ENCODE data around the gene LRRTM4. TPM values are rescaled to one million over a fixed set of nuclear protein-coding genes. Genes with fewer than 3 reads are reported as not detected.

The LRRTM4 gene
- polyA plus RNA-seq, 1 donor (not counting 4 experiments of a cell fraction or from before 2014, with no cell fraction given) = not detected

DNA sequence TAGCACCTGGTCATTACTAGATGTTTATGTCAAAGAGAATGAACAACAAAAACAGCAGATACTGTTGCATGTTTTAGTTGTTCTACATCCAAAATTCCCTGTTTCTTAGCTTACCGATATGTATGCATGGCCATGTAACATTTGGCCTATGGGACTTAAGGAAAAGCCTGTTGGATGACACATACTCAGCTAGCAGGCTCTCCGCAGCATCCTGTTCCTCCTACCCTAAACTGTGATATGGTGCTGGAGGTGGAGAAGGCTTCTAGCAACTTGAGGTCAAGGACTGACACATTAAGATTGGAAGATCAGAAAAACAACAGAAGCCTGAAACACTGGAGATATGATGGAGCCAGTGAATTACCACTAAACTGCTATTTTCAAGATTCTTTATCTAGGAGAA, 537.8 kb downstream of the LRRTM4 start:
- H3K36me3 ChIP-seq (ENCODE audit: control insufficient read depth in 2 of 2, extremely low read depth in 1 of 2, insufficient read depth in 2 of 2, low read length in 2 of 2) = no peaks in the 10 kb centered on the region
- H3K9me3 ChIP-seq (ENCODE audit: control insufficient read depth, low read depth, low read length) = no peaks in the 10 kb centered on the region
- no peak for TF ChIP-seq EZH2 (IDR thresholded peaks at IDR 0.05; ENCODE audit: low read length)
- TF ChIP-seq, protein P1, sequence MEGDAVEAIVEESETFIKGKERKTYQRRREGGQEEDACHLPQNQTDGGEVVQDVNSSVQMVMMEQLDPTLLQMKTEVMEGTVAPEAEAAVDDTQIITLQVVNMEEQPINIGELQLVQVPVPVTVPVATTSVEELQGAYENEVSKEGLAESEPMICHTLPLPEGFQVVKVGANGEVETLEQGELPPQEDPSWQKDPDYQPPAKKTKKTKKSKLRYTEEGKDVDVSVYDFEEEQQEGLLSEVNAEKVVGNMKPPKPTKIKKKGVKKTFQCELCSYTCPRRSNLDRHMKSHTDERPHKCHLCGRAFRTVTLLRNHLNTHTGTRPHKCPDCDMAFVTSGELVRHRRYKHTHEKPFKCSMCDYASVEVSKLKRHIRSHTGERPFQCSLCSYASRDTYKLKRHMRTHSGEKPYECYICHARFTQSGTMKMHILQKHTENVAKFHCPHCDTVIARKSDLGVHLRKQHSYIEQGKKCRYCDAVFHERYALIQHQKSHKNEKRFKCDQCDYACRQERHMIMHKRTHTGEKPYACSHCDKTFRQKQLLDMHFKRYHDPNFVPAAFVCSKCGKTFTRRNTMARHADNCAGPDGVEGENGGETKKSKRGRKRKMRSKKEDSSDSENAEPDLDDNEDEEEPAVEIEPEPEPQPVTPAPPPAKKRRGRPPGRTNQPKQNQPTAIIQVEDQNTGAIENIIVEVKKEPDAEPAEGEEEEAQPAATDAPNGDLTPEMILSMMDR (optimal IDR thresholded peaks at IDR 0.05 in 1 of 3, IDR thresholded peaks at IDR 0.05 in 1 of 3, conservative IDR thresholded peaks at IDR 0.05 in 1 of 3; ENCODE audit: extremely low read depth in 1 of 3, insufficient read depth in 2 of 3, low read length in 3 of 3) = no peak
- H3K4me3 ChIP-seq (ENCODE audit: control insufficient read depth in 2 of 3, extremely low read depth in 1 of 3, insufficient read depth in 2 of 3, low read depth in 1 of 3, low read length in 3 of 3) = no peak overlapping the region
- H3K79me2 ChIP-seq (ENCODE audit: control insufficient read depth, insufficient read depth, low read length) = no peaks in the 10 kb centered on the region
- no peak for FAIRE-seq
- no peak overlapping the region for H3K4me2 ChIP-seq (ENCODE audit: control insufficient read depth, extremely low read depth, insufficient read depth, low read depth, low read length)
- H4K20me1 ChIP-seq (ENCODE audit: control insufficient read depth, extremely low read depth, insufficient read depth, low read length) = no peaks in the 10 kb centered on the region
- dilution Hi-C loops (cut with MboI; ENCODE audit: extremely low pct_ligation_motif_present, low sequenced_read_pairs) = no loop called here
- H3K27me3 ChIP-seq (ENCODE audit: control insufficient read depth, extremely low read depth, insufficient read depth, low read length) = no peaks in the 10 kb centered on the region
- H3K9me1 ChIP-seq (ENCODE audit: control insufficient read depth, extremely low read depth, insufficient read depth, low read length) = no peaks in the 10 kb centered on the region
- H3K27ac ChIP-seq (ENCODE audit: control insufficient read depth, insufficient read depth, low read length) = no peak overlapping the region
- no peak for DNase-seq (ENCODE audit: low read depth, low spot score)
- H3K9ac ChIP-seq (ENCODE audit: control insufficient read depth, extremely low read depth, insufficient read depth, low read length) = no peak overlapping the region
- no peak overlapping the region for H2AFZ ChIP-seq (ENCODE audit: control insufficient read depth, low read length)
- H3K4me1 ChIP-seq (ENCODE audit: control insufficient read depth, extremely low read depth, insufficient read depth, low read length) = no peaks in the 10 kb centered on the region

DNA sequence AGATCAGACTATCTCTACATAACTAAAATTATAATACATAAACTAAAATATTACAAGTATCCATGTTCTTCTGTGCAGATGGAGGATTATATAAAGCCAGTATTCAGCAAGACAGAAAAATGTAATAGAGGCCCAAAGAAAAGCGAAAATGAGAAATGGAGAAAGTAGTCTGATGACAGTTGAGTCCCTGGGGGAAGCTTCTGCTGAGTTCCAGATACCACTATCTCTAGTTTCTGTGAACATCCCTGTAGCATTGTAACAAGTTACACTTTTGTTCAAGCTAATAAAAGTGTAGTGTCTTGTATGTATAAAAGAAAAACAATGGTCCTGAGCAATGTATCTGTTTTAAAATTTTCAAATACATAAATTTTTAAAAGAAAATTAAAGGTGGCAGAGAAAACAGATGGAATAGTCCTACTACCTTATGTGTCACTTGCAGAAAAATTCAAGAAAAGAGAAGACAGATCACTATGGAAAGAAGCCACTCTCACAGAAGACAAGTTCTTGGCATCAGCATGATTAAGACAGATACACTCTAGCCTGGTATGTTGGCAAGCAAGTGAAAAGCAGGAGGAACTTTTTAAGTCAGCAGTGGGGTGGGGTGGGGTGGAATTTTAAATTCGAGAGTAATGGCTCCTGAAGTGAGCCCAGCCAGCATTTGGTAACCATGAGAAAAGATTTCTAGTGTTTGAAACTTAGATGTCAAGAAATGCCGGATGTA, 541.9 kb downstream of the LRRTM4 start:
- Histone ChIP-seq H2AFZ (ENCODE audit: control insufficient read depth, low read length) (no peak overlapping the region), H3K4me3 (ENCODE audit: control insufficient read depth in 2 of 3, extremely low read depth in 1 of 3, insufficient read depth in 2 of 3, low read depth in 1 of 3, low read length in 3 of 3) (no peak overlapping the region), H3K9ac (ENCODE audit: control insufficient read depth, extremely low read depth, insufficient read depth, low read length) (no peak overlapping the region), H3K4me2 (ENCODE audit: control insufficient read depth, extremely low read depth, insufficient read depth, low read depth, low read length) (no peak overlapping the region), H3K36me3 (ENCODE audit: control insufficient read depth in 2 of 2, extremely low read depth in 1 of 2, insufficient read depth in 2 of 2, low read length in 2 of 2) (no peaks in the 10 kb centered on the region), H3K9me3 (ENCODE audit: control insufficient read depth, low read depth, low read length) (no peaks in the 10 kb centered on the region), H3K27me3 (ENCODE audit: control insufficient read depth, extremely low read depth, insufficient read depth, low read length) (no peaks in the 10 kb centered on the region), H3K27ac (ENCODE audit: control insufficient read depth, insufficient read depth, low read length) (no peak overlapping the region), H3K79me2 (ENCODE audit: control insufficient read depth, insufficient read depth, low read length) (no peaks in the 10 kb centered on the region), H3K4me1 (ENCODE audit: control insufficient read depth, extremely low read depth, insufficient read depth, low read length) (no peaks in the 10 kb centered on the region), H4K20me1 (ENCODE audit: control insufficient read depth, extremely low read depth, insufficient read depth, low read length) (no peaks in the 10 kb centered on the region), H3K9me1 (ENCODE audit: control insufficient read depth, extremely low read depth, insufficient read depth, low read length) (no peaks in the 10 kb centered on the region)
- dilution Hi-C loops (cut with MboI; ENCODE audit: extremely low pct_ligation_motif_present, low sequenced_read_pairs) = no loop called here
- no peak for DNase-seq (ENCODE audit: low read depth, low spot score)
- TF ChIP-seq, protein P1 (optimal IDR thresholded peaks at IDR 0.05 in 1 of 3, IDR thresholded peaks at IDR 0.05 in 1 of 3, conservative IDR thresholded peaks at IDR 0.05 in 1 of 3; ENCODE audit: extremely low read depth in 1 of 3, insufficient read depth in 2 of 3, low read length in 3 of 3) = no peak
- FAIRE-seq = no peak
